ENCODE measurements around the gene CNTN1.

The CNTN1 gene

DNA sequence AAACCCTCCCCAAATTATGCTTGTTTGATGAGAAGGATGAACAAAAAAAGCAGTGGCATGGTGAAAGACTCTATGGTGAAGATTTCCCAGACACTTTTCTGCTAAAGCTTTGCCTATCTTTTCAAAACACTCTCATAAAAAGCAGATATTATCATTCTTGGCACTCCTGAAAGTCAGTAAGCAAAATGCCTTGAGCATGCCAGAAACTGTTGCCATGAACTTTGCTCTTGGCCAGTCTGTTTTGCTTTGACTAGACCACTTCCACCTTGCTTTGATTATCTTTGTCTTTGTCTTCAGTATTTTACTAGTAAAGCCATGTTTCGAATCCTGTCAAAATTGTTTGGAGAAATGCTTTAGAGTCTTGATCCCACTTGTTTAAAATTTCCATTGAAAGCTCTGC is 110.4 kb downstream of the CNTN1 start:
- POLR2A ChIA-PET, result no interaction called here
- CTCF ChIA-PET, result no interaction called here
- no peak for TF ChIP-seq LEF1 (IDR thresholded peaks at IDR 0.05; ENCODE audit: borderline replicate concordance)
- no peak for TF ChIP-seq ARNT (IDR thresholded peaks at IDR 0.05)
- no peak for TF ChIP-seq FOXM1 (IDR thresholded peaks at IDR 0.05; ENCODE audit: borderline replicate concordance)
- TF ChIP-seq ZNF384 (IDR thresholded peaks at IDR 0.05), result no peak
- TF ChIP-seq SUZ12 (IDR thresholded peaks at IDR 0.05), result no peak
- TF ChIP-seq FOXA1 (IDR thresholded peaks at IDR 0.05), result no peak
- TF ChIP-seq HDGF (IDR thresholded peaks at IDR 0.05; ENCODE audit: borderline replicate concordance), result no peak
- TF ChIP-seq BHLHE40 (IDR thresholded peaks at IDR 0.05; ENCODE audit: borderline replicate concordance), result no peak
- TF ChIP-seq, protein P1, sequence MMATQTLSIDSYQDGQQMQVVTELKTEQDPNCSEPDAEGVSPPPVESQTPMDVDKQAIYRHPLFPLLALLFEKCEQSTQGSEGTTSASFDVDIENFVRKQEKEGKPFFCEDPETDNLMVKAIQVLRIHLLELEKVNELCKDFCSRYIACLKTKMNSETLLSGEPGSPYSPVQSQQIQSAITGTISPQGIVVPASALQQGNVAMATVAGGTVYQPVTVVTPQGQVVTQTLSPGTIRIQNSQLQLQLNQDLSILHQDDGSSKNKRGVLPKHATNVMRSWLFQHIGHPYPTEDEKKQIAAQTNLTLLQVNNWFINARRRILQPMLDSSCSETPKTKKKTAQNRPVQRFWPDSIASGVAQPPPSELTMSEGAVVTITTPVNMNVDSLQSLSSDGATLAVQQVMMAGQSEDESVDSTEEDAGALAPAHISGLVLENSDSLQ (IDR thresholded peaks at IDR 0.05), result no peak
- no peak for TF ChIP-seq ELF4 (IDR thresholded peaks at IDR 0.05)
- TF ChIP-seq TARDBP (IDR thresholded peaks at IDR 0.05), result no peak
- TF ChIP-seq SP1 (IDR thresholded peaks at IDR 0.05), result no peak
- no peak for TF ChIP-seq NFRKB (IDR thresholded peaks at IDR 0.05)
- no peak for TF ChIP-seq CTBP1 (IDR thresholded peaks at IDR 0.05; ENCODE audit: borderline replicate concordance)
- TF ChIP-seq L3MBTL2 (conservative IDR thresholded peaks at IDR 0.05), result no peak
- no peak for TF ChIP-seq FOXK2 (IDR thresholded peaks at IDR 0.05)
- DNase-seq (ENCODE audit: extremely low spot score), result no peak

DNA sequence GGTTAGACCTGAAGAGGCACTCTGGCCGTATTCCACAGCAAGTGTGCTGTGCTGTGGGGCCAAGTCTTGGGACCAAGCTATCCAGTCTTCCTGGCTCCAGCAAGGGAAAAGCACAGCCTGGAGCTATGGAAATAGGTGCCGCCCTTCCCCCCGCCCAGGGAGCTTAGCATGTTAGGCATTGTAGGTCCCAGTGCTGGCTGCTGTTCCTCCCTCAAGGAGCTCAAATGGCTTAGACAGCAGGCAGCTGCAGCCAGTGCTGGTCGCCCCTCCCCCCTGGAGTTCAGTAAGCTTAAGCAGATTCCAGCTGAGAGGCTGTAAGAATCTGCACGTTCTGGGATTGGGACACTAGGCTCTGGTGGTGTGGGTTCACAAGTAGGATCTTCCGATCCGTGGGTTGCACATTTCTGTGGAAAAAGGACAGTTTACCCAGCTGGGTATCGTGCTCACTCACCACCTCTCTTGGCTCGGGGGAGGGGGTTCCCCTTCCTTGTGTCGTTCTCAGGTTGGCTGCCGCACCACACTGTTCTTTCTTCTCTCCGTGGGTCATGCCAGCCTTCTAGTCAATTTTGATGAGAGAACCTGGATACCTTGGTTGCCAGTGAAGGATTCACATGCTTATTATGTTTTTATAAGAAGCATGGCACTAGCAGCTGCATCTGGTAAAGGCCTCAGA is 127.3 kb downstream of the CNTN1 start:
- TF ChIP-seq ARNT (IDR thresholded peaks at IDR 0.05) (no peak), BHLHE40 (IDR thresholded peaks at IDR 0.05; ENCODE audit: borderline replicate concordance) (no peak), CTBP1 (IDR thresholded peaks at IDR 0.05; ENCODE audit: borderline replicate concordance) (no peak), SUZ12 (IDR thresholded peaks at IDR 0.05) (no peak)
- TF ChIP-seq, protein P1 (IDR thresholded peaks at IDR 0.05), result no peak
- ChIA-PET CTCF (interaction anchor here (0.6 kb wide), 1 partner anchor 1337 kb away, joined by 7 read pairs; no protein-coding TSS in a partner anchor), POLR2A (no interaction called here)
- DNase-seq (ENCODE audit: extremely low spot score), result peak; percentile 20

DNA sequence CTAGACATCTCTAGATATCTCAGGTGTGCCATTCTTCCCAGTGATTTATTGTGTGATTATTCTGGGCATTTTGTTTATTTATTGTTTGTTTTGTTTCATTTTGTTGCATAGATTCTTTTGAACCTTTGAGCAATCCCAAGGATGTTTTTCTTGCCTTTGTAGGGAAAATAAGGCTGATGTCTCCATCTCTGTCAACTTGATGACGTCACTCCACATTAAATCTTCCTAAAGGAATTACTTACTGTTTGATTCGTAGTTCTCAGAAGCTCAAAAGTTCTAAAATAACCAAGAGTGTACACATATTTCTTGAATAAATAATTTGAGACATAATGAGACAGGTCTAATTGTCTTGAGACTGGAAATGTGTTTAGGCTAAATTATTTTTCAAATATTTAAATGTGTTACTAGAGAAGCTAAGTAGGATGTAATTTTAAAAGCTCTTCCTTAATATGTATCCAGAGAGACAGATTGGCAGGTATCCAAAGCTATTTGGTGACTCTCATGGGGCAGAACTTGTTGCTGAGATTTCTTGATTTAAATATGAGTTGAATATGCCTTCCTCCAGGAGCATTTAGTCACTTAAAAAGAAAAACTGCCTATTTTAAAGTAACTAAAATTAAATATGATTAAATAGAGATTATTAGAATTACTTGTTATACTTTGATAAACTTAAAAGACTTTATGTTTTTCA is 128.7 kb downstream of the CNTN1 start:
- ChIA-PET CTCF (no interaction called here), POLR2A (no interaction called here)
- DNase-seq (ENCODE audit: extremely low spot score), result no peak

DNA sequence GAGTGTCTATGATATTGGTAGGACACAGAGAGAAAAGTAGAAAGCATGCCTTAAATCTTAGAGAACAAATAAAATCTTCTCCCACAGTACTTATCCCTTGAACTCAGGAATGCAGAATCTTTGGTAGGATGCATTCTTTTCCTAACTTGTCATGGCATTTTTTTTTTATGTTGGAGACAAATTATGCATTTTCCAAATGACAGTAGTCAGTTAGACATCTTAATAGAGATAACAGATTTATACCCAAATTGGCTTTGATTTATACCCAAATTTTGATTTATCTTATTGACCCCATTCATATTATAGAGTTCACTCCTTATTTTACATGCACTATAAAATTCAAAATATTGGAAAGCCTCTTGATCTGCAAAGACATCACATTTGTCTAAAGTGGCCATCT is 132.9 kb downstream of the CNTN1 start:
- no peak for DNase-seq (ENCODE audit: extremely low spot score)
- no peak for TF ChIP-seq L3MBTL2 (conservative IDR thresholded peaks at IDR 0.05)
- TF ChIP-seq ELF4 (IDR thresholded peaks at IDR 0.05), result no peak
- TF ChIP-seq HDGF (IDR thresholded peaks at IDR 0.05; ENCODE audit: borderline replicate concordance), result no peak
- TF ChIP-seq FOXK2 (IDR thresholded peaks at IDR 0.05), result no peak
- no peak for TF ChIP-seq FOXM1 (IDR thresholded peaks at IDR 0.05; ENCODE audit: borderline replicate concordance)
- no peak for TF ChIP-seq BHLHE40 (IDR thresholded peaks at IDR 0.05; ENCODE audit: borderline replicate concordance)
- no peak for TF ChIP-seq CTBP1 (IDR thresholded peaks at IDR 0.05; ENCODE audit: borderline replicate concordance)
- TF ChIP-seq, protein P1 (IDR thresholded peaks at IDR 0.05), result no peak
- no peak for TF ChIP-seq NFRKB (IDR thresholded peaks at IDR 0.05)
- no peak for TF ChIP-seq ZNF384 (IDR thresholded peaks at IDR 0.05)
- TF ChIP-seq LEF1 (IDR thresholded peaks at IDR 0.05; ENCODE audit: borderline replicate concordance), result no peak
- TF ChIP-seq FOXA1 (IDR thresholded peaks at IDR 0.05), result no peak
- no peak for TF ChIP-seq ARNT (IDR thresholded peaks at IDR 0.05)
- no peak for TF ChIP-seq SP1 (IDR thresholded peaks at IDR 0.05)
- TF ChIP-seq SUZ12 (IDR thresholded peaks at IDR 0.05), result no peak
- TF ChIP-seq TARDBP (IDR thresholded peaks at IDR 0.05), result no peak
- CTCF ChIA-PET, result no interaction called here
- POLR2A ChIA-PET, result no interaction called here

More for the DNA sequence above, 128.7 kb downstream of the CNTN1 start:
- TF ChIP-seq ZNF384 (IDR thresholded peaks at IDR 0.05) (no peak), FOXA1 (IDR thresholded peaks at IDR 0.05) (no peak), FOXM1 (IDR thresholded peaks at IDR 0.05; ENCODE audit: borderline replicate concordance) (no peak), HDGF (IDR thresholded peaks at IDR 0.05; ENCODE audit: borderline replicate concordance) (no peak), SP1 (IDR thresholded peaks at IDR 0.05) (no peak), FOXK2 (IDR thresholded peaks at IDR 0.05) (no peak), ARNT (IDR thresholded peaks at IDR 0.05) (no peak), ELF4 (IDR thresholded peaks at IDR 0.05) (no peak), TARDBP (IDR thresholded peaks at IDR 0.05) (no peak), NFRKB (IDR thresholded peaks at IDR 0.05) (no peak), LEF1 (IDR thresholded peaks at IDR 0.05; ENCODE audit: borderline replicate concordance) (no peak), BHLHE40 (IDR thresholded peaks at IDR 0.05; ENCODE audit: borderline replicate concordance) (no peak), SUZ12 (IDR thresholded peaks at IDR 0.05) (no peak), L3MBTL2 (conservative IDR thresholded peaks at IDR 0.05) (no peak), CTBP1 (IDR thresholded peaks at IDR 0.05; ENCODE audit: borderline replicate concordance) (no peak)
- TF ChIP-seq, protein P1 (IDR thresholded peaks at IDR 0.05), result no peak

Measured in HEK293T (cell line).